ENCODE measurements around the gene C2CD2L. TPM values are rescaled to one million over a fixed set of nuclear protein-coding genes. Genes with fewer than 3 reads are reported as not detected.

C2CD2L gene
- total RNA-seq, 1 experiment from 2014 or later = 16.8 TPM

- no TSS peak for BruUV-seq (replicated peaks)
- peaks cover 46% of the 10 kb centered on the region for H3K79me2 ChIP-seq (ENCODE audit: low read length)
- ATAC-seq = no peak
- no peaks in the 10 kb centered on the region for H3K27me3 ChIP-seq (ENCODE audit: low read length)
- H3K4me3 ChIP-seq (ENCODE audit: low read length) = no peak overlapping the region
- H3K9ac ChIP-seq (ENCODE audit: low read length) = no peak overlapping the region
- no peaks in the 10 kb centered on the region; the same call in 1 of the 2 replicates for H3K36me3 ChIP-seq (ENCODE audit: low read depth, low read length)
- TF ChIP-seq CTCF (conservative IDR thresholded peaks at IDR 0.05; ENCODE audit: low read depth, low read length) = peak; percentile 41; the same call in 1 of the 2 replicates
- no peak for TF ChIP-seq EZH2 (IDR thresholded peaks at IDR 0.05; ENCODE audit: low read length, unreplicated experiment)
- H3F3A ChIP-seq (ENCODE audit: low read length, unreplicated experiment) = no peaks in the 10 kb centered on the region
- H4K20me1 ChIP-seq (ENCODE audit: low read length) = no peaks in the 10 kb centered on the region
- H2AFZ ChIP-seq (ENCODE audit: low read length) = no peak overlapping the region
- ChIA-PET POLR2A (ENCODE audit: unreplicated experiment) (no interaction called here), CTCF (no interaction called here)
- no peak overlapping the region for H3K27ac ChIP-seq (ENCODE audit: low read length)
- H3K4me1 ChIP-seq (ENCODE audit: insufficient read depth, low read length) = peaks cover 32% of the 10 kb centered on the region
- intact Hi-C loops (cut with micrococcal nuclease) = loop anchor here (2.0 kb wide), 3 partner anchors 37 to 93 kb away; partner anchors contain the start of genes SLC37A4 and VPS11
- no peaks in the 10 kb centered on the region for H3K9me2 ChIP-seq (replicated peaks; ENCODE audit: low read length)
- no peaks in the 10 kb centered on the region for H3K9me3 ChIP-seq (ENCODE audit: low read length)
- DNase-seq = no peak
- 0 out of 2 replicates have a peak overlapping the region, but pooled peaks have one; percentile 96 for H3K4me2 ChIP-seq (ENCODE audit: low read length)
Observed at GRCh38 chr11:119103793-119104192, 3.4 kb upstream of the C2CD2L start.

- no TSS peak for BruUV-seq (replicated peaks)
- H3K79me2 ChIP-seq (ENCODE audit: low read length) = peaks cover 37% of the 10 kb centered on the region
- H3K27ac ChIP-seq (ENCODE audit: low read length) = peak overlapping the region; percentile 36
- intact Hi-C loops (cut with micrococcal nuclease) = loop anchor here (1.0 kb wide), 1 partner anchor 14 kb away; the partner anchor contains the start of gene HINFP
- peak overlapping the region; percentile 83 for H3K9ac ChIP-seq (ENCODE audit: low read length)
- TF ChIP-seq EZH2phosphoT487 (IDR thresholded peaks at IDR 0.05; ENCODE audit: borderline replicate concordance, low read length) = no peak
- no peak for TF ChIP-seq CTCF (conservative IDR thresholded peaks at IDR 0.05; ENCODE audit: low read depth, low read length)
- TF ChIP-seq EZH2 (IDR thresholded peaks at IDR 0.05; ENCODE audit: low read length, unreplicated experiment) = no peak
- H3K4me3 ChIP-seq (ENCODE audit: low read length) = peak overlapping the region; percentile 97
- no peak for DNase-seq
- H3K36me3 ChIP-seq (ENCODE audit: low read depth, low read length) = peaks cover 19% of the 10 kb centered on the region; the same call in 1 of the 2 replicates
- peaks cover 29% of the 10 kb centered on the region for H3K4me1 ChIP-seq (ENCODE audit: insufficient read depth, low read length)
- H3K4me2 ChIP-seq (ENCODE audit: low read length) = peak overlapping the region; percentile 98
- peak overlapping the region; percentile 89 for H2AFZ ChIP-seq (ENCODE audit: low read length)
- no peaks in the 10 kb centered on the region for H3K9me2 ChIP-seq (replicated peaks; ENCODE audit: low read length)
- ChIA-PET POLR2A (ENCODE audit: unreplicated experiment) (interaction anchor here (0.6 to 1.2 kb wide), 3 partner anchors 12 to 143 kb away, joined by 3 to 14 read pairs (median 9); partner anchors contain the start of gene HINFP), CTCF (interaction anchor here (0.5 kb wide), 1 partner anchor 60 kb away, joined by 4 read pairs; no protein-coding TSS in a partner anchor)
- H4K20me1 ChIP-seq (ENCODE audit: low read length) = no peaks in the 10 kb centered on the region
- H3F3A ChIP-seq (ENCODE audit: low read length, unreplicated experiment) = no peaks in the 10 kb centered on the region
- no peaks in the 10 kb centered on the region for H3K27me3 ChIP-seq (ENCODE audit: low read length)
- ATAC-seq = peak; percentile 17
- H3K9me3 ChIP-seq (ENCODE audit: low read length) = no peaks in the 10 kb centered on the region
Observed at GRCh38 chr11:119107538-119108145, 498 bp downstream of the C2CD2L start.

All from PC-3 (cell line).